HepG2 (cell line): ENCODE data around the gene ELAVL3. TPM values are rescaled to one million over a fixed set of nuclear protein-coding genes. Genes with fewer than 3 reads are reported as not detected.

Source experiments
- ATAC-seq: fragments of 200-7000 bp; cut with Tn5 transposase; 3 replicates; pipeline ENCODE4 v1.9.1; 2020; ENCODE audit warnings: mild to moderate bottlenecking, moderate library complexity
- BruUV-seq: library from RNA; stranded (reverse); fragments of 400-500 nt; replicated peaks from 2 replicates; lab custom pipeline; 2021; lab: Mats Ljungman, UMichigan
- CTCF ChIA-PET: fragments of 300-600 bp; formaldehyde crosslinking; extraction: SDS; loops from one replicate; lab custom pipeline; 2021; ENCODE audit warnings: low total read pairs, inconsistent platforms, low intra/inter-chr PET ratio; lab: Yijun Ruan, JAX
- POLR2A ChIA-PET: fragments of 350-600 bp; sonication (Branson Sonifier 250); formaldehyde crosslinking; loops from one replicate; lab custom pipeline; 2020; ENCODE audit warnings: antibody characterized with exemption, inconsistent platforms; lab: Yijun Ruan, JAX
- DNase-seq: peaks from one replicate; pipeline ENCODE4 v3.0.0-alpha.2; 2015; ENCODE audit warnings: low spot score
- FAIRE-seq: peaks from 3 replicates; lab custom pipeline; 2011; peaks lifted over from hg19 to GRCh38; lab: Jason Lieb, UNC
- H2AFZ ChIP-seq: one replicate; pipeline ENCODE4 v1.6.1; 2011; ENCODE audit warnings: low read length, inconsistent platforms
- H3K27ac ChIP-seq: fragments of 300-600 bp; 3 replicates; pipeline ENCODE4 v1.8.0; 2011; ENCODE audit warnings: mixed run types, mild to moderate bottlenecking, mixed read lengths, low read length, inconsistent platforms; ENCODE audit not compliant: insufficient read depth; ENCODE audit errors: extremely low read length
- H3K27me3 ChIP-seq, 2 experiments: fragments of 200-600 bp in 1 of 2; 2 replicates in 1 of 2; 3 replicates in 1 of 2; pipeline versions ENCODE4 v1.6.0 to v1.8.0; 2011; ENCODE audit warnings: low read length in 2 of 2, mild to moderate bottlenecking in 2 of 2, moderate library complexity in 2 of 2, inconsistent platforms in 1 of 2; ENCODE audit not compliant: insufficient read depth in 2 of 2, control insufficient read depth in 1 of 2
- H3K36me3 ChIP-seq, 2 experiments: fragments of 200-600 bp in 1 of 2; replicated peaks in 1 of 2; 2 replicates in 1 of 2; 3 replicates in 1 of 2; pipeline versions ENCODE4 v1.5.1 to v1.8.0; 2011; ENCODE audit warnings: low read length in 2 of 2, inconsistent platforms in 1 of 2; ENCODE audit not compliant: insufficient read depth in 2 of 2, control insufficient read depth in 1 of 2
- H3K4me1 ChIP-seq: 2 replicates; pipeline ENCODE4 v1.5.1; 2012; ENCODE audit warnings: low read length, inconsistent platforms; ENCODE audit not compliant: insufficient read depth
- H3K4me2 ChIP-seq: 2 replicates; pipeline ENCODE4 v1.6.0; 2011; ENCODE audit warnings: low read depth, low read length, inconsistent platforms
- H3K4me3 ChIP-seq, 3 experiments: fragments of 200-600 bp in 1 of 3; sonication (generic), shearing (Covaris generic) in 1 of 3; replicated peaks in 1 of 3; 2 replicates each; pipeline ENCODE4 v1.5.1; 2011 to 2016; ENCODE audit warnings: low read length in 3 of 3, inconsistent platforms in 2 of 3, low read depth in 2 of 3, mild to moderate bottlenecking in 2 of 3, control low read depth in 1 of 3, mixed read lengths in 1 of 3; ENCODE audit not compliant: insufficient read depth in 1 of 3
- H3K79me2 ChIP-seq: one replicate; pipeline ENCODE4 v1.6.1; 2011; ENCODE audit warnings: low read length, inconsistent platforms; ENCODE audit not compliant: insufficient read depth
- H3K9ac ChIP-seq: 2 replicates; pipeline ENCODE4 v1.6.0; 2011; ENCODE audit warnings: mild to moderate bottlenecking, low read depth, low read length, inconsistent platforms; ENCODE audit not compliant: insufficient read depth
- H3K9me3 ChIP-seq: 2 replicates; pipeline ENCODE4 v1.5.1; 2012; ENCODE audit warnings: mild to moderate bottlenecking, low read length
- H4K20me1 ChIP-seq: 2 replicates; pipeline ENCODE4 v1.6.0; 2011; ENCODE audit warnings: inconsistent platforms, mild to moderate bottlenecking, low read length, moderate library complexity; ENCODE audit not compliant: insufficient read depth
- ERF ChIP-seq: IDR thresholded peaks from 2 replicates; pipeline ENCODE4 v1.6.1; 2018; ENCODE audit warnings: missing biosample characterization, missing genetic modification reagents
- HNRNPL ChIP-seq: fragments of 200-400 bp; formaldehyde crosslinking; IDR thresholded peaks from 2 replicates; pipeline ENCODE4 v1.6.1; 2017; ENCODE audit warnings: mild to moderate bottlenecking, low read depth, low read length
- MAFK ChIP-seq, 2 experiments: IDR thresholded peaks in 1 of 2; conservative IDR thresholded peaks in 1 of 2; 2 replicates each; pipeline ENCODE4 v1.6.1; 2011; ENCODE audit warnings: improper control_type of control experiment in 2 of 2, low read length in 2 of 2
- RBM22 ChIP-seq: fragments of 200-400 bp; formaldehyde crosslinking; optimal IDR thresholded peaks from 2 replicates; pipeline ENCODE3; 2017; ENCODE audit warnings: mild to moderate bottlenecking, low read length, moderate library complexity
- ZFYVE20 ChIP-seq: sonication (generic); formaldehyde crosslinking; IDR thresholded peaks from 2 replicates; pipeline ENCODE4 v1.8.0; 2023; ENCODE audit warnings: low read depth, mild to moderate bottlenecking, moderate library complexity, missing genetic modification reagents, borderline replicate concordance
- ZNF143 ChIP-seq: sonication (generic); formaldehyde crosslinking; IDR thresholded peaks from 2 replicates; pipeline ENCODE4 v1.4.0; 2020; ENCODE audit warnings: missing genetic modification reagents
- WGBS: methylation state at CpG from one replicate; pipeline ENCODE4 v1.1.6; 2017; ENCODE audit warnings: low lambda C conversion rate; 5-methylcytosine and 5-hydroxymethylcytosine counted together
- in situ Hi-C: cut with HindIII; loops from 2 replicates; pipeline ENCODE4 v1.10.0; 2017; ENCODE audit warnings: low pct_unique_long_range_greater_than_20kb; ENCODE audit not compliant: extremely low pct_ligation_motif_present
- intact Hi-C: fragments of 100-400 bp; cut with micrococcal nuclease; formaldehyde crosslinking; loops from one replicate; pipeline ENCODE4 v1.10.0; 2022; ENCODE audit not compliant: unreplicated experiment
- polyA plus RNA-seq, 8 experiments: library from polyadenylated mRNA; depleted of rRNA in 3 of 8; stranded (reverse) in 7 of 8; unstranded in 1 of 8; fragments of >200 nt; fragmentation: Illumina TruSeq in 4 of 8; extraction: Trizol in 4 of 8; gene quantifications; 2 replicates each; pipeline versions ENCODE4 v1.2.1 to v1.2.3, GENCODE V29; 2011 to 2016; ENCODE audit warnings: low read depth in 4 of 8, missing spikeins in 1 of 8, mixed read lengths in 1 of 8; ENCODE audit not compliant: insufficient read depth in 1 of 8
- total RNA-seq, 5 experiments: library from RNA; depleted of rRNA; stranded (reverse); fragments of >200 nt; fragmentation: Illumina TruSeq; extraction: Trizol; gene quantifications; 2 replicates each; pipeline ENCODE4 v1.2.3, GENCODE V29; 2016; ENCODE audit warnings: low read depth in 1 of 5
- TF ChIP-seq, protein P1 (sequence below): sonication (generic); formaldehyde crosslinking; IDR thresholded peaks from 2 replicates; pipeline ENCODE4 v1.4.0; 2020; ENCODE audit warnings: missing genetic modification reagents
- TF ChIP-seq, protein P2 (sequence below): sonication (generic); formaldehyde crosslinking; IDR thresholded peaks from 2 replicates; pipeline ENCODE4 v1.4.0; 2020; ENCODE audit warnings: missing genetic modification reagents, borderline replicate concordance

The ELAVL3 gene
- total and polyA plus RNA-seq, 2 of the 13 experiments (the other 11 are each of a cell fraction or from before 2014, with no cell fraction given): 0.03 TPM; not detected in 1

DNA sequence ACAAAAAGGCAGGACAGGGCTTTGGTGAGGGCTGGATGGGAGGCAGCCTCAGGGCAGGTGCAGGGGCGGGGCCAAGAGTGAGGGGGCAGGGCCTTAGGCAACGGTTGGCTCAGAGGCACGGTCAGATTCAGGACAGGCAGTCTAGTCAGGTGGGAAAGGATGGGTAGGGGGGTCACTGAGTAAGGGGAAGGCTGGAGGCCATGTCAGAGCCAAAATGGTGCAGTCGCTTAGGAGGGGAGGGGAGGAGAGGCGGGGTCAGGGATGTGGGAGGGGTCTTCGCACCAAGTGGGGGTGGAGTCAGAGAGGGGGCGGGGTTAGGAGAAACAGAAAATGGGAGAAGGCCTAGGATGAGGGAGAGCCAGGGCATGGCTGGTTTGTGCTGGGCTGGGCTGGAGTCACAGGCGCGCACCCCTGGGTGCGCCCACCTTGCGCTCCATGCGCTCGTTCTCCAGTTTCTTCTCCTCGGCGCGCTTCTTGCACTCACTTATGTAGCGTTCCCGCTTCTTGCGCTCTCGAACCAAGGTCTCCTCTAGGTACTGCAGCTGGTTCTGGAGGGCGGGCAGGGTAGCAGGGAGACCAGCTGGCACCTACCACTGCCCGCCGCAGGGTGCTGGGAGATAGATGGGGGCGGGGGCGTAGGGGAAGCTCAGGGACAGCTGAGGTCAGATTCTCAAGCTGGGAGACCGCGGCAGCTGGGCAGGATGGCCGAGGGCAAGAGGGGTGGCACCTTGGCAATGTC, 55.0 kb downstream of the ELAVL3 start:
- H2AFZ ChIP-seq: no peak overlapping the region
- DNase-seq (no peak), FAIRE-seq (no peak), ATAC-seq (no peak)
- TF ChIP-seq ZNF143 (no peak), RBM22 (no peak), HNRNPL (0 out of 2 replicates have a peak, but pooled peaks have one; percentile 48), ERF (CRISPR knock-in tag) (no peak), MAFK (conservative IDR thresholded peaks at IDR 0.05 in 1 of 2, IDR thresholded peaks at IDR 0.05 in 1 of 2; ENCODE audit: low read length in 2 of 2) (no peak), ZFYVE20 (CRISPR knock-in tag) (no peak)
- TF ChIP-seq, protein P1, sequence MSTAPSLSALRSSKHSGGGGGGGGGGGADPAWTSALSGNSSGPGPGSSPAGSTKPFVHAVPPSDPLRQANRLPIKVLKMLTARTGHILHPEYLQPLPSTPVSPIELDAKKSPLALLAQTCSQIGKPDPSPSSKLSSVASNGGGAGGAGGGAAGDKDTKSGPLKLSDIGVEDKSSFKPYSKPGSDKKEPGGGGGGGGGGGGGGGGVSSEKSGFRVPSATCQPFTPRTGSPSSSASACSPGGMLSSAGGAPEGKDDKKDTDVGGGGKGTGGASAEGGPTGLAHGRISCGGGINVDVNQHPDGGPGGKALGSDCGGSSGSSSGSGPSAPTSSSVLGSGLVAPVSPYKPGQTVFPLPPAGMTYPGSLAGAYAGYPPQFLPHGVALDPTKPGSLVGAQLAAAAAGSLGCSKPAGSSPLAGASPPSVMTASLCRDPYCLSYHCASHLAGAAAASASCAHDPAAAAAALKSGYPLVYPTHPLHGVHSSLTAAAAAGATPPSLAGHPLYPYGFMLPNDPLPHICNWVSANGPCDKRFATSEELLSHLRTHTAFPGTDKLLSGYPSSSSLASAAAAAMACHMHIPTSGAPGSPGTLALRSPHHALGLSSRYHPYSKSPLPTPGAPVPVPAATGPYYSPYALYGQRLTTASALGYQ (CRISPR knock-in tag): no peak
- TF ChIP-seq, protein P2, sequence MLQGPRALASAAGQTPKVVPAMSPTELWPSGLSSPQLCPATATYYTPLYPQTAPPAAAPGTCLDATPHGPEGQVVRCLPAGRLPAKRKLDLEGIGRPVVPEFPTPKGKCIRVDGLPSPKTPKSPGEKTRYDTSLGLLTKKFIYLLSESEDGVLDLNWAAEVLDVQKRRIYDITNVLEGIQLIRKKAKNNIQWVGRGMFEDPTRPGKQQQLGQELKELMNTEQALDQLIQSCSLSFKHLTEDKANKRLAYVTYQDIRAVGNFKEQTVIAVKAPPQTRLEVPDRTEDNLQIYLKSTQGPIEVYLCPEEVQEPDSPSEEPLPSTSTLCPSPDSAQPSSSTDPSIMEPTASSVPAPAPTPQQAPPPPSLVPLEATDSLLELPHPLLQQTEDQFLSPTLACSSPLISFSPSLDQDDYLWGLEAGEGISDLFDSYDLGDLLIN: no peak
- CTCF ChIA-PET: no interaction called here
- no peaks in the 10 kb centered on the region for H4K20me1 ChIP-seq
- peaks cover 34% of the 10 kb centered on the region for H3K4me1 ChIP-seq
- no peak overlapping the region for H3K4me2 ChIP-seq
- WGBS: 79% methylated on average over 28 of the region's 28 CpGs
- BruUV-seq: no TSS peak
- H3K4me3 ChIP-seq: no peak overlapping the region
- POLR2A ChIA-PET: interaction anchor here (1.7 kb wide), 1 partner anchor 10 kb away, joined by 7 read pairs; the partner anchor contains the start of genes ODAD3 and PRKCSH
- H3K79me2 ChIP-seq: no peaks in the 10 kb centered on the region
- peaks cover 3 to 32% of the 10 kb centered on the region in 2 experiments; a peak in 4 of 5 replicates for H3K27me3 ChIP-seq
- in situ Hi-C loops (no loop called here), intact Hi-C loops (no loop called here)
- H3K27ac ChIP-seq: no peak overlapping the region
- no peaks in the 10 kb centered on the region for H3K9me3 ChIP-seq
- no peaks in the 10 kb centered on the region for H3K36me3 ChIP-seq
- no peak overlapping the region for H3K9ac ChIP-seq
